Right forelimb (tissue), 1 donor: ENCODE data around the gene IFNA4.
"Not testable (repeated sequence)": the region's sequence is repeated elsewhere in the genome, so short reads cannot be mapped to it uniquely, and the experiment has no call there.

Experiments used
- DNase-seq: peaks from one replicate; pipeline ENCODE4 v3.0.0-alpha.2; 2018

The IFNA4 gene

GRCh38 chr9:21187487-21187886, at the start of gene IFNA4:
IFNA4 (minus strand) TSS chr9:21187587; CDS start chr9:21187531, 56 bp downstream.
- not testable (repeated sequence) for DNase-seq

GRCh38 chr9:21236360-21236714, 49.0 kb upstream of the IFNA4 start:
- not testable (repeated sequence) for DNase-seq

GRCh38 chr9:21235468-21236359, 48.3 kb upstream of the IFNA4 start:
- DNase-seq = not testable (repeated sequence)

- no peak for DNase-seq
These were observed 46.8 kb upstream of the IFNA4 start for GRCh38 chr9:21234153-21234687.

- no peak for DNase-seq
These were observed 45.9 kb upstream of the IFNA4 start for GRCh38 chr9:21233258-21233657.

- no peak for DNase-seq
These were observed 40.7 kb upstream of the IFNA4 start, which contains the start of gene IFNA17 for GRCh38 chr9:21228122-21228521. IFNA17 (minus strand) TSS chr9:21228222; CDS start chr9:21228173, 49 bp downstream.

GRCh38 chr9:21217211-21217610, 29.8 kb upstream of the IFNA4 start, which contains the start of gene IFNA16:
IFNA16 (minus strand) TSS chr9:21217311; CDS start chr9:21217305, 6 bp downstream.
- DNase-seq = not testable (repeated sequence)

- not testable (repeated sequence) for DNase-seq
These were observed 26.3 kb upstream of the IFNA4 start for GRCh38 chr9:21213411-21214326.

GRCh38 chr9:21212160-21212559, 24.8 kb upstream of the IFNA4 start:
- not testable (repeated sequence) for DNase-seq

- not testable (repeated sequence) for DNase-seq
These were observed 23.4 kb upstream of the IFNA4 start for GRCh38 chr9:21210782-21211181.

- DNase-seq = no peak
These were observed 22.9 kb upstream of the IFNA4 start for GRCh38 chr9:21210311-21210710.

GRCh38 chr9:21207043-21207442, 19.7 kb upstream of the IFNA4 start, which contains the start of gene IFNA10:
IFNA10 (minus strand) TSS chr9:21207143; CDS start chr9:21207097, 46 bp downstream.
- not testable (repeated sequence) for DNase-seq

- DNase-seq = no peak
These were observed 17.8 kb upstream of the IFNA4 start for GRCh38 chr9:21205204-21205603.

GRCh38 chr9:21202105-21202504, 14.7 kb upstream of the IFNA4 start, which contains the start of gene IFNA7:
IFNA7 (minus strand) TSS chr9:21202205; CDS start chr9:21202165, 40 bp downstream.
- not testable (repeated sequence) for DNase-seq

- DNase-seq = not testable (repeated sequence)
These were observed 7.7 kb upstream of the IFNA4 start for GRCh38 chr9:21194867-21195776.

GRCh38 chr9:21182810-21183736, 4.3 kb downstream of the IFNA4 start:
- not testable (repeated sequence) for DNase-seq

- no peak for DNase-seq
These were observed 12.7 kb downstream of the IFNA4 start for GRCh38 chr9:21174671-21175070.

GRCh38 chr9:21172156-21172555, 15.2 kb downstream of the IFNA4 start:
- DNase-seq = no peak

- DNase-seq = no peak
These were observed 16.0 kb downstream of the IFNA4 start for GRCh38 chr9:21171351-21171750.

GRCh38 chr9:21166560-21166959, 20.8 kb downstream of the IFNA4 start, which contains the start of gene IFNA21:
IFNA21 (minus strand) TSS chr9:21166660; CDS start chr9:21166612, 48 bp downstream.
- DNase-seq = not testable (repeated sequence)
